GM18519 (cell line): Measurements from ENCODE around the gene CES4A.
"Not testable (repeated sequence)": the region's sequence is repeated elsewhere in the genome, so short reads cannot be mapped to it uniquely, and the experiment has no call there.

ENCODE experiments used
- ATAC-seq: cut with Tn5 transposase; IDR thresholded peaks from one replicate; pipeline ENCODE4 v1.9.1; 2021; ENCODE audit warnings: mild to moderate bottlenecking, moderate library complexity; ENCODE audit not compliant: unreplicated experiment, low FRiP score

Gene CES4A

DNA sequence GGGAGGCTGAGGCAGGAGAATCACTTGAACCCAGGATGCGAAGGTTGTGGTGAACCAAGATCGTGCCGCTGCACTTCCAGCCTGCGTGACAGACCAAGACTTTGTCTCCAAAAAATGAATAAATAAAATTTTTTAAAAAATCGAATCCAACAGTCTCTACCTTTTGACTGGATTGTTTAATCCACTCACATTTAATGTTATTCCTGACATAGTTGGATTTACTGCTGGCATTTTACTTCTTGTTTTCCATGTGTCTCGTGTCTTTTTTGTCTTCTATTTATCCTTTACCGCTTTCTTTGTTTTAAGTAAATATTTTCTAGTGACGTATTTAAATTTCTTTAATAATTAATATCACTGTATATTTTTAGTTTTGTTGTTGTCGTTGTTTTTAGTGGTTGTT lies 5.4 kb upstream of the CES4A start:
- ATAC-seq = no peak

DNA sequence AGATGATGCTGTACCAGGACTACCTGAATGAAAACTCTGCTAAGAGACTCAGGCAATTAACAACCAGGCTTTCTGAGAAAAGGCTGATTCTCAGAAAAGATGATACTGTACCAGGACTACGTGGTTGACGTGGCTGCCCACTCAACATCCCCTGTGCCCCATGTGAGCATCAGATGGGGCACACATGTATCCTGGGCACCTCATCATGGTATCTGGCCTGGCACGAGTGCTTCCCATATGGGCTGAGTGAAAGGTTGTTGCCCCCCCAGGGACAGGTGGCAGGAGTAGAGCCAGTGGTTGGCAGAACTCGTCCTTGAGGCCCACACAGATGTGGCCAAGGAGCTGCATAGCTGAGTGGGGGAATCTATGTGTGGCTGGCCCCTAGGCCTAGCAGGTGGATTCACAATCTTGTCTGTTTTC lies 3.5 kb upstream of the CES4A start:
- no peak for ATAC-seq

- ATAC-seq = no peak
Observed at GRCh38 chr16:66986559-66986958, 1.8 kb upstream of the CES4A start.

DNA sequence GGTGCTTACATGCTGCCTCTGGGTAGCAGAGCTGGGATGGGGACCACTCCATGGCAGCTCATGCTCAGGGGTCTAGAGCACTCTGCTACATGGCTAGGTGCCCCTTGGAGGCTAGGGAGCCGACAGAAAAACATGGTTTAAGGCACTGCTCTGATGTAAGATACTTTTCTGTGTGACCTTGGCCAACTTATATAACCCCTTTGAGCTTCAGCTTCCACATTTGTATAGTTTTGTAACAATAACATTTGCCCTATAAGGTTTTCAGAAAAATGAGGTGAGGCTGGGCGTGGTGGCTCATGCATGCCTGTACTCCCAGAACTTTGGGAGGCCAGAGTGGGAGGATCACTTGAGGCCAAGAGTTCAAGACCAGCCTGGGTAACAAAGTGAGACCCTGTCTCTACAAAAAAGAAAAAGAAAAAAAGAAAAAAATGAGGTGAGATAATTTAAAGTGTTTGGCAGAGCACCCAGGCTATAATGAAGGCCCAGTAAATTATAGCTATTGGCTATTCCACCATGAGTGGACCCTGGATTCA lies 3.2 kb downstream of the CES4A start:
- no peak for ATAC-seq

GRCh38 chr16:66993558-66993957 lies 5.2 kb downstream of the CES4A start:
- not testable (repeated sequence) for ATAC-seq

DNA sequence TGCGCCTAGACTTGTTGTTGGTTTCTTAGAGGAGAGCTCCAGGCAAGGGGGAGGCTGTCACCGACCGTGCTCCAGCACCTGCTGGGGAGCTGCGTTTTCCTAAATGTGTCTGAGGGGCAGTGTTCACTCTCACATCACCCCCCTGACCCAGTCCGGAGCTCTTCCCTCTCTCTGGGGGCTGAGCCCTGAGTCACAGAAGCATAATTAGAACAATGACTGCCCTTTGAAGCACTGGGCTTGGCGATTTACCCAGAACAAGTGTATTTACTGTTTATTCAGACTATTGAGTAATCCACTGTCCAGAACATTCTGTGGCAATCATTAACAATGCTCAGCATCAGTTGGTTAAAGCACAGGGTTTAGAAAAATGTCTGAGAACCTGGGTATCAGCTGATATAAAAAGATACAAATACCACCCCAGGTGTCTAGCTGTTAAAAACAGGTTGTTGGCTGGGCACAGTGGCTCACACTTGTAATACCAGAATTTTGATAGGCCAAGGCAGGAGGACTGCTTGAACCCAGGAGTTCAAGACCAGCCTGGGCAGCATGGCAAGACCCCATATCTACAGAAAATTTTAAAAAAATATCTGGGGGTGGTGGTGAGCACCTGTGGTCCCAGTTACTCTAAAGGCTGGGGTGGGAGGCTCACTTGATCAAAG lies 8.1 kb downstream of the CES4A start:
- ATAC-seq = no peak

DNA sequence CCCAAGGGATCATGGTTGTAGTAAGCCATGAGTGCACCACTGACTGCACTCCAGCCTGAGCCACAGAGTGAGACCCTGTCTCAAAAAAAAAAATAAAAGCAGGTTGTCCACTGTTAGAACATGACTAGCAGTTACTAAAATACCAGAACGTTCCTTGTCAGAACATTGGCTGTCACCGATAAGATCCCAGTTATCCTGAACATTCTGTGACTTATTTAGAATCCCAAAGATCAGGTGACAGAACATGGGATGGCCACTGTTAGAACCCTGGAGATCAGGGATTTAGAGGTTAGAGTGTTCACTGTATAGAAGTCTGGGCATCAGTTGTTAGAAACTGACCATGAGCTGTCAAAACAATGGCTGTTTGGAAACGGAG lies 8.6 kb downstream of the CES4A start:
- ATAC-seq = no peak

GRCh38 chr16:67000384-67001351 lies 12.3 kb downstream of the CES4A start:
- no peak for ATAC-seq

GRCh38 chr16:67001726-67002125 lies 13.3 kb downstream of the CES4A start:
- no peak for ATAC-seq

DNA sequence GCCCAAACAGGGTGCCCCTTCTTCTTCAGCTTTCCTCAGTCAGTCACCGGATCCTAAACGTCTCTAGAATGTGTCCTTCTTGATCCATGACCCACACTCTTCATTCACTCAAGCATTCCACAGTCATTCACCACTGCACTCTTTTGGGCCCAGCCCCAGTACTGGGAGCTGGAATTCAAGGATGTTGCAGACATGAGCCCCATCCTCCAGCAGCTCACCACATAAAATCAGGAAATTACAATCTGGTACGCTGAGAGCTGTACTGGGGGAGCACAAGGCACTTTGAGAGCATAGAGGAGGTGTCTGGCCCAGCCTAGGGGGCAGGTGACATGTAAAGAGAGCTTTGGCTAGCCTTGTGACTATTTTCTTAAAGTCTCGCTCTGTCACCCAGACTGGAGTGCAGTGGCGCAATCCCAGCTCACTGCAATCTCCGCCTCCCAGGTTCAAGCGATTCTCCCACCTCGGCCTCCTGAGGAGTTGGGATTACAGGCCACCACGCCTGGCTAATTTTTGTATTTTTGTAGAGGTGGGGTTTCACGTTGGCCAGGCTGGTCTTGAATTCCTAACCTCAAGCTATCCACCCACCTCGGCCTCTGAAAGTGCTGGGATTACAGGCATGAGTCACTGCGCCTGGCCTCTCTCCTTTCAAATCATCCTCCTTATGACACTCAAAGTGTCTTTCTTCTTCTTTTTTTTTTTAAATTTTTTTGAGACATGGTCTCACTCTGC lies 18.7 kb downstream of the CES4A start:
- no peak for ATAC-seq

- ATAC-seq = no peak
Observed at GRCh38 chr16:67009158-67009557, 20.8 kb downstream of the CES4A start.

- no peak for ATAC-seq
Observed at GRCh38 chr16:67011274-67011673, 22.9 kb downstream of the CES4A start.

DNA sequence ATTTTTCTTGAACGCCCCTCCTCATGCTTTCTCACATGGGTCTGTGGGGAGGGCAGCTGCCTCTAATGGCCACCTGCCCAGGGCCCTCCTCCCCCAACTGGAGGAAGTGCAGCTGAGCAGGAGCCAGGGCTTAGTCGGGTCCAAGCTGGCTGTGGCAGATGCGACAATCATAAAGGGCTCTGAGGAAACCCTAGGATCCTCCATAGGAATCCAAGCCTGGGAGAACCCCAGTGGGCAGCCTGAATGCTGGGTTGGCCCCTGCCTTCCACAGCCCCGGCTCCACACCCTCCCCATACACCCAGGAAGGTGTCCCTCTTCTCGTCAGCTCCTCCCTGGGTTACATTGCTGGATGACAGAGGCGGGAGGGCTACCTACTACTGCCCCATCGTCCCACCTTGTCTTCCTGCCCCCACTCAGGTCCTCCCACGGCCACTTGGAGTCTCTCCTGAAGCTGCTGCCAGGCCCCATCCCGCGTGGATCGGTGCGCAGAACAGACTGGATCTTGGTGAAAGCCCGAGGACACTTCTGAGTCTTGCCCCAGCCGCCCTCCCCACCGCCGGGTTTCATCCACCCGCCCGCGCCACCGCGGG lies 24.9 kb downstream of the CES4A start:
- no peak for ATAC-seq

DNA sequence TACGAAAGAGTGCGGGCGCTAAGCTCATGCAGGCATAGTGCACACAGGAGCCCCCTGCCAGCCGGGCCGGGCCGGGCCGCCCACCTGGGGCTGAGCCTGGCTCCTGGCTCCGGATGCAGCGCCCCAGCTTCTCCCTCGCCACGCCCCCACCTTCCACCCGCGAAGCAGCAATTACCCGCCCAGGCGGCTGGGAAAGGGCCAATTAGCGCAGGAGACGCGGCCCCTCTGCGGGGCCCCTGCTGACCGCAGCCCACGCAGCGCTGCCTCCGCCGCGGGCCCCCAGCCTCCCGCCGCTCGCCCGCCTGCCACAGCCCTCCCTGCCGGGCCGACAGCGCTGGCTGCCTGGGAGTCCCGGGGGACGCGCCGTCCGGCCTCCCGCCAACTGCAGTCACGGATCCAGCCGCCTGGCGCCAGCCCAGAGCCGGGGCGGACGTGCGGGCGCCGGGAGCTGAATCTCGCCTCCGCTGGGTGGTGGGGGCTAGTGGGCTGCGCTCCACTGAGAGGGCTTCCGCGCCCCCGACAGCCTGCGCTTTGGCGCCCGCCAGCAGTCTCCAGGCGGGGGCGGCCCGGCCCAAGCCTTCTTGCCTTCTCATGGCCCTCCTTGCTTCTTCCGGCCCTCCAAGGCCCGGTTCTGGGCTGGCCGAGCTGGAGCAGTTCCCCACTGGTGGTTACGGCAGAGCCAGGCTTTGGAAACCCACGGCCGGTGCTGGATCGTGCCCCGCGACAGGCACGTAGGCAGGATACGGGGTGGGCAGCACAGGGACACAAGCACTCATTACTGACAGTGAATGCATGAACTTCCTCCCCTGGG lies 25.6 kb downstream of the CES4A start:
- no peak for ATAC-seq

- ATAC-seq = no peak
Observed at GRCh38 chr16:67014634-67015312, 26.4 kb downstream of the CES4A start.

- no peak for ATAC-seq
Observed at GRCh38 chr16:67015313-67015731, 26.9 kb downstream of the CES4A start.

DNA sequence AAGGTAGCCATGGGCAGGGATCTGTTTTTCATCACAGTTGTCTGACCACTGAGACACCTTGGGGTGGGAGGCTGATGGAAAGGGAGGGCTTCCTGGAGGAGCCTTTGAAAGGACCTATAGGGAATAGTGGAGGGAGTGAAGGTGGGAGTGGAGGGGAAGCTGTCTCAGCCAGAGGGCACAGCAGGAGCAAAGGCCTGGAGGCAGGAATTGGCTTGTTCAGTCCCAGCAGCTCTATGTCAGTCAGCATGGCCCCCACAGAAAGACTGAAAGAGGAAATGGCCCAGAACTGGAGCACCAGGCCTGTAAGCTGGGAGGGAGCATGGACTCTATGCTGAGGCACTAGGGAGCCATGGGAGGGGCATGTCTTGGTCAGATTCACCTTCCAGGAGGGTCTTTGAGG lies 27.8 kb downstream of the CES4A start:
- ATAC-seq = no peak

- ATAC-seq = no peak
Observed at GRCh38 chr16:67016681-67017420, 28.5 kb downstream of the CES4A start.

- no peak for ATAC-seq
Observed at GRCh38 chr16:67017421-67017750, 29.0 kb downstream of the CES4A start.
